Body of pancreas (tissue), 4 donors: ENCODE measurements around the gene GAN.

ENCODE experiments used
- POLR2A ChIP-seq, 3 donors: fragments of 450-650 bp; IDR thresholded peaks; one replicate each; pipeline ENCODE4 v1.6.1; 2016; ENCODE audit warnings: antibody characterized with exemption in 3 of 3, mild to moderate bottlenecking in 2 of 3
- TF ChIP-seq, protein P1 (sequence below), 7 experiments: fragments of 450-650 bp in 4 of 7; fragments of 200-600 bp in 3 of 7; sonication (generic) in 3 of 7; IDR thresholded peaks; one replicate each; pipeline ENCODE4 v1.5.1; 2016 to 2019; ENCODE audit warnings: antibody characterized with exemption in 7 of 7

DNA sequence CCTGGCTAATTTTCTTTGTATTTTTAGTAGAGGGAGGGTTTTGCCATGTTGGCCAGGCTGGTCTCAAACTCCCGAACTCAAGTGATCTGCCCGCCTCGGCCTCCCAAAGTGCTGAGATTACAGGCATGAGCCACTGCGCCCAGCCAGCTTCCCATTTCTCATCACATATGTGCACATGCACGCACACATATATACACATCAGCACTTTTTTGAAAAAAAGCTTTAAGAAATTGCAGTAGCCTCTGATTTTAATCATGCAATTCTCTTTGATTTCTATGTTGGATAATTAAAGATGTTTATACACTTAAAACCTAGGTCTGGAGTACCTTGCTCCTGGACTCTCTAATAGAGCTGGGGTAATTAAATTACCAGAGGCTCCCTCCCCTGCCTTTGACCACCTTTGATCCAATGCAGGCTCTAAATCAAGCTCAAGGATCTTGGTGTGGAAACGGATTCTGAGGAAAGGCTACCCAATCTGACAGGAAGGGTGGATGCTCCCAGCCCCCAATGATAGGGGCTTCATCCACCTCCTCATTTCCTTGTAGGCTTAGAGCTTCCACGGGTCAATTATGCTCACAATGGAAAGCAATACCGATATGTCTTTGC lies 29.7 kb upstream of the GAN start:
- TF ChIP-seq, protein P1, sequence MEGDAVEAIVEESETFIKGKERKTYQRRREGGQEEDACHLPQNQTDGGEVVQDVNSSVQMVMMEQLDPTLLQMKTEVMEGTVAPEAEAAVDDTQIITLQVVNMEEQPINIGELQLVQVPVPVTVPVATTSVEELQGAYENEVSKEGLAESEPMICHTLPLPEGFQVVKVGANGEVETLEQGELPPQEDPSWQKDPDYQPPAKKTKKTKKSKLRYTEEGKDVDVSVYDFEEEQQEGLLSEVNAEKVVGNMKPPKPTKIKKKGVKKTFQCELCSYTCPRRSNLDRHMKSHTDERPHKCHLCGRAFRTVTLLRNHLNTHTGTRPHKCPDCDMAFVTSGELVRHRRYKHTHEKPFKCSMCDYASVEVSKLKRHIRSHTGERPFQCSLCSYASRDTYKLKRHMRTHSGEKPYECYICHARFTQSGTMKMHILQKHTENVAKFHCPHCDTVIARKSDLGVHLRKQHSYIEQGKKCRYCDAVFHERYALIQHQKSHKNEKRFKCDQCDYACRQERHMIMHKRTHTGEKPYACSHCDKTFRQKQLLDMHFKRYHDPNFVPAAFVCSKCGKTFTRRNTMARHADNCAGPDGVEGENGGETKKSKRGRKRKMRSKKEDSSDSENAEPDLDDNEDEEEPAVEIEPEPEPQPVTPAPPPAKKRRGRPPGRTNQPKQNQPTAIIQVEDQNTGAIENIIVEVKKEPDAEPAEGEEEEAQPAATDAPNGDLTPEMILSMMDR (IDR thresholded peaks at IDR 0.05), result no peak
- no peak for TF ChIP-seq POLR2A (IDR thresholded peaks at IDR 0.05)
